Heart left ventricle (tissue), 13 donors: Measurements from ENCODE around the gene MRPS9.

Source experiments
- CTCF ChIP-seq, 12 donors: fragments of 200-600 bp; sonication (generic) in 4 of 12; IDR thresholded peaks; one replicate each; pipeline versions ENCODE4 v1.5.0 to v1.8.0; 2018 to 2022; ENCODE audit warnings: antibody characterized with exemption in 12 of 12, mild to moderate bottlenecking in 5 of 12
- POLR2A ChIP-seq, 2 donors: fragments of 450-650 bp; IDR thresholded peaks; one replicate each; pipeline ENCODE4 v1.6.1; 2017; ENCODE audit warnings: antibody characterized with exemption in 2 of 2, mild to moderate bottlenecking in 2 of 2, moderate library complexity in 2 of 2
- donor health status: ischemic (EF 13 %, LVEDD 7.1; RV severe dilation, severe dysfunction).
- donor health status: DM: no; HTN: yes; CAD: no.
- donor health status: DM: no; HTN: no; CAD: no.
- donor health status: ischemic (EF 25% LVEDD 6.9; RV normal size, moderate dysfunction).
- donor health status: ischemic (EF 25% LVEDD 5.7; RV mildly dilated, moderate dysfunction).
- donor health status: ischemic (EF 35%, LVEDD 5.7; RV mildly dilated, moderate dysfunction).
- donor health status: nonischemic (EF 11% LVEDD 7.7; RV severe dilation, severe dysfunction).
- donor health status: DM: yes; HTN: yes; CAD: no.
- donor health status: PGD.
- donor health status: ischemic (EF 29% LVEDD 5.4; RV normal size, mild dysfunction).
- donor health status: nonischemic (EF 23%, LVEDD 6.1; RV moderate dilation, normal function).

- TF ChIP-seq CTCF (IDR thresholded peaks at IDR 0.05) (no peak), POLR2A (IDR thresholded peaks at IDR 0.05) (no peak)
Measured at GRCh38 chr2:105129722-105130232, 91.9 kb downstream of the MRPS9 start.
